ENCODE measurements around the gene SLC27A3. TPM values are rescaled to one million over a fixed set of nuclear protein-coding genes. Genes with fewer than 3 reads are reported as not detected.

The SLC27A3 gene
- total and polyA plus RNA-seq, 2 of the 8 experiments (the other 6 are each of a cell fraction or from before 2014, with no cell fraction given): 39.1 to 40.1 TPM

GRCh38 chr1:153768316-153769181 lies 6.7 kb upstream of the SLC27A3 start (continued):
- TF ChIP-seq, protein P1, sequence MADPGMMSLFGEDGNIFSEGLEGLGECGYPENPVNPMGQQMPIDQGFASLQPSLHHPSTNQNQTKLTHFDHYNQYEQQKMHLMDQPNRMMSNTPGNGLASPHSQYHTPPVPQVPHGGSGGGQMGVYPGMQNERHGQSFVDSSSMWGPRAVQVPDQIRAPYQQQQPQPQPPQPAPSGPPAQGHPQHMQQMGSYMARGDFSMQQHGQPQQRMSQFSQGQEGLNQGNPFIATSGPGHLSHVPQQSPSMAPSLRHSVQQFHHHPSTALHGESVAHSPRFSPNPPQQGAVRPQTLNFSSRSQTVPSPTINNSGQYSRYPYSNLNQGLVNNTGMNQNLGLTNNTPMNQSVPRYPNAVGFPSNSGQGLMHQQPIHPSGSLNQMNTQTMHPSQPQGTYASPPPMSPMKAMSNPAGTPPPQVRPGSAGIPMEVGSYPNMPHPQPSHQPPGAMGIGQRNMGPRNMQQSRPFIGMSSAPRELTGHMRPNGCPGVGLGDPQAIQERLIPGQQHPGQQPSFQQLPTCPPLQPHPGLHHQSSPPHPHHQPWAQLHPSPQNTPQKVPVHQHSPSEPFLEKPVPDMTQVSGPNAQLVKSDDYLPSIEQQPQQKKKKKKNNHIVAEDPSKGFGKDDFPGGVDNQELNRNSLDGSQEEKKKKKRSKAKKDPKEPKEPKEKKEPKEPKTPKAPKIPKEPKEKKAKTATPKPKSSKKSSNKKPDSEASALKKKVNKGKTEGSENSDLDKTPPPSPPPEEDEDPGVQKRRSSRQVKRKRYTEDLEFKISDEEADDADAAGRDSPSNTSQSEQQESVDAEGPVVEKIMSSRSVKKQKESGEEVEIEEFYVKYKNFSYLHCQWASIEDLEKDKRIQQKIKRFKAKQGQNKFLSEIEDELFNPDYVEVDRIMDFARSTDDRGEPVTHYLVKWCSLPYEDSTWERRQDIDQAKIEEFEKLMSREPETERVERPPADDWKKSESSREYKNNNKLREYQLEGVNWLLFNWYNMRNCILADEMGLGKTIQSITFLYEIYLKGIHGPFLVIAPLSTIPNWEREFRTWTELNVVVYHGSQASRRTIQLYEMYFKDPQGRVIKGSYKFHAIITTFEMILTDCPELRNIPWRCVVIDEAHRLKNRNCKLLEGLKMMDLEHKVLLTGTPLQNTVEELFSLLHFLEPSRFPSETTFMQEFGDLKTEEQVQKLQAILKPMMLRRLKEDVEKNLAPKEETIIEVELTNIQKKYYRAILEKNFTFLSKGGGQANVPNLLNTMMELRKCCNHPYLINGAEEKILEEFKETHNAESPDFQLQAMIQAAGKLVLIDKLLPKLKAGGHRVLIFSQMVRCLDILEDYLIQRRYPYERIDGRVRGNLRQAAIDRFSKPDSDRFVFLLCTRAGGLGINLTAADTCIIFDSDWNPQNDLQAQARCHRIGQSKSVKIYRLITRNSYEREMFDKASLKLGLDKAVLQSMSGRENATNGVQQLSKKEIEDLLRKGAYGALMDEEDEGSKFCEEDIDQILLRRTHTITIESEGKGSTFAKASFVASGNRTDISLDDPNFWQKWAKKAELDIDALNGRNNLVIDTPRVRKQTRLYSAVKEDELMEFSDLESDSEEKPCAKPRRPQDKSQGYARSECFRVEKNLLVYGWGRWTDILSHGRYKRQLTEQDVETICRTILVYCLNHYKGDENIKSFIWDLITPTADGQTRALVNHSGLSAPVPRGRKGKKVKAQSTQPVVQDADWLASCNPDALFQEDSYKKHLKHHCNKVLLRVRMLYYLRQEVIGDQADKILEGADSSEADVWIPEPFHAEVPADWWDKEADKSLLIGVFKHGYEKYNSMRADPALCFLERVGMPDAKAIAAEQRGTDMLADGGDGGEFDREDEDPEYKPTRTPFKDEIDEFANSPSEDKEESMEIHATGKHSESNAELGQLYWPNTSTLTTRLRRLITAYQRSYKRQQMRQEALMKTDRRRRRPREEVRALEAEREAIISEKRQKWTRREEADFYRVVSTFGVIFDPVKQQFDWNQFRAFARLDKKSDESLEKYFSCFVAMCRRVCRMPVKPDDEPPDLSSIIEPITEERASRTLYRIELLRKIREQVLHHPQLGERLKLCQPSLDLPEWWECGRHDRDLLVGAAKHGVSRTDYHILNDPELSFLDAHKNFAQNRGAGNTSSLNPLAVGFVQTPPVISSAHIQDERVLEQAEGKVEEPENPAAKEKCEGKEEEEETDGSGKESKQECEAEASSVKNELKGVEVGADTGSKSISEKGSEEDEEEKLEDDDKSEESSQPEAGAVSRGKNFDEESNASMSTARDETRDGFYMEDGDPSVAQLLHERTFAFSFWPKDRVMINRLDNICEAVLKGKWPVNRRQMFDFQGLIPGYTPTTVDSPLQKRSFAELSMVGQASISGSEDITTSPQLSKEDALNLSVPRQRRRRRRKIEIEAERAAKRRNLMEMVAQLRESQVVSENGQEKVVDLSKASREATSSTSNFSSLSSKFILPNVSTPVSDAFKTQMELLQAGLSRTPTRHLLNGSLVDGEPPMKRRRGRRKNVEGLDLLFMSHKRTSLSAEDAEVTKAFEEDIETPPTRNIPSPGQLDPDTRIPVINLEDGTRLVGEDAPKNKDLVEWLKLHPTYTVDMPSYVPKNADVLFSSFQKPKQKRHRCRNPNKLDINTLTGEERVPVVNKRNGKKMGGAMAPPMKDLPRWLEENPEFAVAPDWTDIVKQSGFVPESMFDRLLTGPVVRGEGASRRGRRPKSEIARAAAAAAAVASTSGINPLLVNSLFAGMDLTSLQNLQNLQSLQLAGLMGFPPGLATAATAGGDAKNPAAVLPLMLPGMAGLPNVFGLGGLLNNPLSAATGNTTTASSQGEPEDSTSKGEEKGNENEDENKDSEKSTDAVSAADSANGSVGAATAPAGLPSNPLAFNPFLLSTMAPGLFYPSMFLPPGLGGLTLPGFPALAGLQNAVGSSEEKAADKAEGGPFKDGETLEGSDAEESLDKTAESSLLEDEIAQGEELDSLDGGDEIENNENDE (IDR thresholded peaks at IDR 0.05; ENCODE audit: insufficient replicate concordance, low read length): no peak
- TF ChIP-seq HDAC2 (IDR thresholded peaks at IDR 0.05; ENCODE audit: borderline replicate concordance in 1 of 2, low read depth in 2 of 2, low read length in 2 of 2) (no peak), CHD2 (IDR thresholded peaks at IDR 0.05; ENCODE audit: low read length) (no peak), SP4 (IDR thresholded peaks at IDR 0.05; ENCODE audit: low read length) (no peak), JUN (IDR thresholded peaks at IDR 0.05; ENCODE audit: low read depth, low read length) (no peak), YY1 (IDR thresholded peaks at IDR 0.05; ENCODE audit: low read depth, low read length) (no peak), NANOG (IDR thresholded peaks at IDR 0.05; ENCODE audit: insufficient read depth, low read depth, low read length, poor library complexity, severe bottlenecking) (no peak), GTF2F1 (IDR thresholded peaks at IDR 0.05; ENCODE audit: borderline replicate concordance, low read depth, low read length) (no peak), TBP (IDR thresholded peaks at IDR 0.05; ENCODE audit: low read depth, low read length) (no peak), GABPA (IDR thresholded peaks at IDR 0.05; ENCODE audit: borderline replicate concordance, insufficient read depth, low read length) (no peak)

Data from H1 (cell line).